Endothelial cell of umbilical vein (primary cell): ENCODE measurements around the gene OGDH. TPM values are rescaled to one million over a fixed set of nuclear protein-coding genes. Genes with fewer than 3 reads are reported as not detected.

Experiments
- BruUV-seq: library from RNA; stranded (reverse); fragments of 400-500 nt; replicated peaks from 2 replicates; lab custom pipeline; 2021; lab: Mats Ljungman, UMichigan
- CTCF ChIA-PET: fragments of 300-600, 350-600 bp; sonication (Branson Sonifier 250); formaldehyde crosslinking; loops from one replicate; lab custom pipeline; 2021; ENCODE audit warnings: antibody characterized with exemption, inconsistent platforms; lab: Charles Lee
- POLR2A ChIA-PET: fragments of 300-600, 350-600 bp; sonication (Branson Sonifier 250); formaldehyde crosslinking; loops from one replicate; lab custom pipeline; 2021; ENCODE audit warnings: antibody characterized with exemption, inconsistent platforms; lab: Charles Lee
- DNase-seq: peaks from one replicate; pipeline ENCODE4 v3.0.0-alpha.2; 2011; ENCODE audit warnings: low read depth, low spot score
- FAIRE-seq: peaks from 2 replicates; lab custom pipeline; 2011; peaks lifted over from hg19 to GRCh38; lab: Jason Lieb, UNC
- H2AFZ ChIP-seq: 2 replicates; pipeline ENCODE4 v1.6.0; 2012; ENCODE audit warnings: low read depth, low read length, control low read depth, inconsistent platforms
- H3K27ac ChIP-seq: 2 replicates; pipeline ENCODE4 v1.5.1; 2011; ENCODE audit warnings: low read depth, mild to moderate bottlenecking, control low read depth, low read length, moderate library complexity; ENCODE audit not compliant: insufficient read depth
- H3K27me3 ChIP-seq, 2 experiments: 2 replicates each; pipeline versions ENCODE4 v1.6.0 to v1.6.1; 2011; ENCODE audit warnings: low read length in 2 of 2, mixed read lengths in 1 of 2; ENCODE audit not compliant: control insufficient read depth in 2 of 2, insufficient read depth in 2 of 2
- H3K36me3 ChIP-seq, 2 experiments: 2 replicates in 1 of 2; 3 replicates in 1 of 2; pipeline ENCODE4 v1.5.1; 2011; ENCODE audit warnings: low read length in 2 of 2, mild to moderate bottlenecking in 1 of 2, moderate library complexity in 1 of 2; ENCODE audit not compliant: control insufficient read depth in 2 of 2, insufficient read depth in 2 of 2; ENCODE audit errors: extremely low read depth in 1 of 2
- H3K4me1 ChIP-seq: 3 replicates; pipeline ENCODE4 v1.5.1; 2011; ENCODE audit warnings: mild to moderate bottlenecking, low read length; ENCODE audit not compliant: control insufficient read depth, insufficient read depth; ENCODE audit errors: extremely low read depth
- H3K4me2 ChIP-seq: 2 replicates; pipeline ENCODE4 v1.6.1; 2011; ENCODE audit warnings: low read length, control low read depth, mixed read lengths; ENCODE audit not compliant: insufficient read depth
- H3K4me3 ChIP-seq, 3 experiments: fragments of 200-600 bp in 1 of 3; sonication (generic), shearing (Covaris generic) in 1 of 3; replicated peaks in 1 of 3; 2 replicates each; pipeline ENCODE4 v1.5.1; 2011 to 2016; ENCODE audit warnings: control low read depth in 3 of 3, low read length in 3 of 3, mild to moderate bottlenecking in 2 of 3, inconsistent platforms in 1 of 3, low read depth in 1 of 3, moderate library complexity in 1 of 3; ENCODE audit not compliant: insufficient read depth in 1 of 3
- H3K79me2 ChIP-seq: 2 replicates; pipeline ENCODE4 v1.6.0; 2012; ENCODE audit warnings: low read length, inconsistent platforms; ENCODE audit not compliant: control insufficient read depth, insufficient read depth
- H3K9ac ChIP-seq: replicated peaks from 2 replicates; pipeline ENCODE3; 2011; ENCODE audit warnings: low read length, control low read depth; ENCODE audit not compliant: insufficient read depth; ENCODE audit errors: extremely low read depth
- H3K9me1 ChIP-seq: replicated peaks from 3 replicates; pipeline ENCODE4 v1.6.0; 2011; ENCODE audit warnings: mild to moderate bottlenecking, low read length; ENCODE audit not compliant: control insufficient read depth, insufficient read depth; ENCODE audit errors: extremely low read depth
- H3K9me3 ChIP-seq: replicated peaks from 2 replicates; pipeline ENCODE4 v1.5.1; 2012; ENCODE audit warnings: low read length, inconsistent platforms; ENCODE audit not compliant: control insufficient read depth, insufficient read depth
- H4K20me1 ChIP-seq: replicated peaks from 2 replicates; pipeline ENCODE3; 2011; ENCODE audit warnings: mild to moderate bottlenecking, low read length; ENCODE audit not compliant: control insufficient read depth, insufficient read depth; ENCODE audit errors: extremely low read depth
- CTCF ChIP-seq, 2 donors: IDR thresholded peaks; 1 replicate in 1 of 2; 2 replicates in 1 of 2; pipeline ENCODE4 v1.5.1; 2011; ENCODE audit warnings: low read length in 2 of 2, mild to moderate bottlenecking in 2 of 2, moderate library complexity in 2 of 2, control low read depth in 1 of 2, inconsistent platforms in 1 of 2, low read depth in 1 of 2; ENCODE audit not compliant: insufficient read depth in 1 of 2; ENCODE audit errors: extremely low read depth in 1 of 2
- EZH2 ChIP-seq: IDR thresholded peaks from 2 replicates; pipeline ENCODE4 v1.6.1; 2012; ENCODE audit warnings: borderline replicate concordance, low read depth, mild to moderate bottlenecking, moderate library complexity, low read length, inconsistent platforms; ENCODE audit not compliant: severe bottlenecking
- JUN ChIP-seq: IDR thresholded peaks from 2 replicates; pipeline ENCODE4 v1.6.1; 2011; ENCODE audit warnings: borderline replicate concordance, low read depth; ENCODE audit not compliant: insufficient read length, insufficient read depth
- MAX ChIP-seq: IDR thresholded peaks from 2 replicates; pipeline ENCODE4 v1.6.1; 2011; ENCODE audit not compliant: insufficient read depth, insufficient read length
- MYC ChIP-seq: IDR thresholded peaks from one replicate; pipeline ENCODE4 v1.6.1; 2011; ENCODE audit warnings: mild to moderate bottlenecking, low read depth, low read length
- POLR2A ChIP-seq: IDR thresholded peaks from 2 replicates; pipeline ENCODE4 v1.6.1; 2012; ENCODE audit warnings: low read depth, mild to moderate bottlenecking, control low read depth, low read length
- dilution Hi-C: fragments of 300-500 bp; cut with MboI; formaldehyde crosslinking; loops from one replicate; pipeline ENCODE4 v1.15.0; 2019; ENCODE audit warnings: low sequenced_read_pairs; ENCODE audit not compliant: extremely low pct_ligation_motif_present
- intact Hi-C: fragments of 100-400 bp; cut with micrococcal nuclease; formaldehyde crosslinking; loops from one replicate; pipeline ENCODE4 v1.10.0; 2022
- polyA plus RNA-seq, 4 experiments: library from polyadenylated mRNA; depleted of rRNA in 3 of 4; stranded (reverse) in 3 of 4; unstranded in 1 of 4; fragments of >200 nt; gene quantifications; 2 replicates each; pipeline versions ENCODE4 v1.2.1 to v1.2.3, GENCODE V29; 2011 to 2012; ENCODE audit warnings: missing spikeins in 1 of 4
- total RNA-seq: library from RNA; stranded (reverse); gene quantifications from 2 replicates; pipeline ENCODE4 v1.2.3, GENCODE V29; 2021

OGDH gene
- total and polyA plus RNA-seq, 2 donors (not counting 3 experiments of a cell fraction or from before 2014, with no cell fraction given): 88.9 to 92.9 TPM

GRCh38 chr7:44624318-44624717, 17.9 kb downstream of the OGDH start:
- no peak overlapping the region for H2AFZ ChIP-seq
- dilution Hi-C loops: no loop called here
- no peak overlapping the region for H3K4me3 ChIP-seq
- H3K4me1 ChIP-seq: peaks cover 4% of the 10 kb centered on the region
- ChIA-PET POLR2A (no interaction called here), CTCF (no interaction called here)
- TF ChIP-seq MYC (no peak), JUN (no peak)
- DNase-seq: no peak
- FAIRE-seq: no peak
- intact Hi-C loops: no loop called here
- H3K27me3 ChIP-seq: no peaks in the 10 kb centered on the region
- H3K79me2 ChIP-seq: peaks cover 47% of the 10 kb centered on the region
- H3K9me1 ChIP-seq: no peaks in the 10 kb centered on the region
- no peak overlapping the region for H3K4me2 ChIP-seq
- peaks cover 2% of the 10 kb centered on the region for H4K20me1 ChIP-seq
- no TSS peak for BruUV-seq
- H3K9me3 ChIP-seq: no peaks in the 10 kb centered on the region
- H3K27ac ChIP-seq: no peak overlapping the region
- H3K36me3 ChIP-seq: peaks cover 2 to 7% of the 10 kb centered on the region in 2 experiments
- H3K9ac ChIP-seq: no peak overlapping the region

GRCh38 chr7:44625526-44626471, 19.4 kb downstream of the OGDH start:
- no peak overlapping the region for H3K27ac ChIP-seq
- H3K9ac ChIP-seq: no peak overlapping the region
- H3K9me3 ChIP-seq: no peaks in the 10 kb centered on the region
- H3K4me1 ChIP-seq: peaks cover 4% of the 10 kb centered on the region
- FAIRE-seq (no peak), DNase-seq (no peak)
- intact Hi-C loops: no loop called here
- dilution Hi-C loops: no loop called here
- POLR2A ChIA-PET: no interaction called here
- peaks cover 2 to 7% of the 10 kb centered on the region in 2 experiments for H3K36me3 ChIP-seq
- no peaks in the 10 kb centered on the region for H3K27me3 ChIP-seq
- no peak overlapping the region for H2AFZ ChIP-seq
- peaks cover 2% of the 10 kb centered on the region for H4K20me1 ChIP-seq
- no peaks in the 10 kb centered on the region for H3K9me1 ChIP-seq
- TF ChIP-seq EZH2: no peak
- TF ChIP-seq MAX: no peak
- no peak for TF ChIP-seq CTCF (IDR thresholded peaks at IDR 0.05; ENCODE audit: extremely low read depth in 1 of 2, insufficient read depth in 1 of 2, low read depth in 1 of 2, low read length in 2 of 2)
- no peak for TF ChIP-seq JUN
- TF ChIP-seq POLR2A: no peak
- no peak for TF ChIP-seq MYC
- H3K79me2 ChIP-seq: peaks cover 33% of the 10 kb centered on the region
- no TSS peak for BruUV-seq
- CTCF ChIA-PET: interaction anchor here (1.3 kb wide), 1 partner anchor 19 kb away, joined by 4 read pairs; the partner anchor contains the start of gene OGDH
- H3K4me2 ChIP-seq: no peak overlapping the region
- no peak overlapping the region for H3K4me3 ChIP-seq
